Mucosa of gallbladder (tissue), 1 donor: ENCODE measurements around the gene LMTK2. TPM values are rescaled to one million over a fixed set of nuclear protein-coding genes. Genes with fewer than 3 reads are reported as not detected.

ENCODE experiments used
- DNase-seq: peaks from one replicate; pipeline ENCODE4 v3.0.0-alpha.2; 2020; ENCODE audit warnings: low spot score
- total RNA-seq: library from RNA; stranded (reverse); gene quantifications from one replicate; pipeline ENCODE4 v1.2.1, GENCODE V29; 2021
- donor health status: DM: no; HTN: no; CAD: no.

The LMTK2 gene
- total RNA-seq, 1 donor from 2014 or later, result 31.2 TPM

DNA sequence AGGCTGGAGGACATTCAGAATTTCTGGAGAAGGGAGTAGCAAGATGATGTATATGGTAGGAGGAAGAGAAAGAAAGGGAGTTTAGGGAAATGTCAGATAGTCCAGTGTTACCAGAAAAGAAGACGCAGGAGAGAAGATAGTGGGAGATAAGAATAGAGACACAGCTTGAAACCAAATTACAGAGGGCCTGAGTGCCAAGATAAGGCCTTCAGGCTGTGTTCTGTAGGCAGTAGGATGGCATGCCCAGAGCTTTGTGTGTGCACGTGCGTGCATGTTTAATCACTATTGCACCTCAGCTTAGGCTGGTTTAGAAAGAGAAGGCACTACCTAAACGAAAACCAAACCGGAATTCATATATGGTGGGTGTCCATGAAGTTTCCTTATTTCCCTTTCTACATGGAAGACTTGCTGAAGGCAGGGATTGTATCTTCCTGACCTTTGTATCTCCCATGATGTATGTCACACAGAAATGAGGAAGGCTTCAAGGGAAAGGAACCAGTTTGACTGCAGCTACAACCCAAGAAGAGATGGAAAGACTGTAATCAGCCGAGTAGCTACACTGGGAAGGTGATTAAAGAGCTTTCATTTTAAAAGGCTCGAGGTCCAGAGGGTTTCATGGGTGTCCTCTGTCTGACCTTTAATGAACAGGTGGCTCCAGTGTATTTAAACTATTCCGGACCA lies 68.7 kb downstream of the LMTK2 start:
- DNase-seq, result no peak

DNA sequence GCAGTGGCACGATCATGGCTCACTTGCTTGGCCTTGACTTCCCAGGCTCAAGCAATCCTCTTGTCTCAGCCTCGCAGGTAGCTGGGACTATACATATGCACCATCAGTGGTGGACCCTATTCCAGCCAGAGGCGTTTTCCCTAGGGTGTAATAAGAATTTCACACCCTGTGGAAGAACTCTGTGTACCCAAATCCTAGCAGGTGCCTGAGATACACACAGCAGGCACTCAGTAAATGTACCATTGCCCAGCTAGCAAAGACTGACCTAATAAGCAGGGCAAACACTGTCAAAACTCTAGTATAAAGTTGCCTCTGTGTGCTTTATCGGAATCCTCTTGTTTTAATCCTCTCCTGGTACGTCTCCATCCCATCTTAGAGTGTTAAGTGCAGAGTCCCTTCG lies 70.9 kb downstream of the LMTK2 start:
- DNase-seq, result no peak

DNA sequence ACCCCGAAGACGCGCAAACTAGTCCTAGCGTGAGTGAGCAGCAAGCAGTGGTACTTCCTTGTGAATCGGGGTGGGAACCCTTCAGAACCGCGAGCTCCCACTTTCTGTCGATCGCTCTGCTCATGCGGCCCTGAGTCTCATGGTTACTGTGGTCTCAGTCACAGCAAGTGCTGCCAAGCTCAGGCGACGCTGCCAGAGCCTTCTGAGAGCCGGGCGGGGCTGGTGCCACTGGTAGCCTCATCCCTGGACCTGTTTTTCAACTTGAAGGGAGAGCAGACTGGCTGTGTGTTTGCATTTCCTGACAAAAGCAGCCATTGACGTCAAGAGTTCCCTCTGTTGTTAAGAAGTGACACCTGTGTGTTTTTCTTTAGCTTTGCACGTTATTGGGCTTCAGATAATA lies 71.7 kb downstream of the LMTK2 start:
- DNase-seq, result peak; percentile 19

DNA sequence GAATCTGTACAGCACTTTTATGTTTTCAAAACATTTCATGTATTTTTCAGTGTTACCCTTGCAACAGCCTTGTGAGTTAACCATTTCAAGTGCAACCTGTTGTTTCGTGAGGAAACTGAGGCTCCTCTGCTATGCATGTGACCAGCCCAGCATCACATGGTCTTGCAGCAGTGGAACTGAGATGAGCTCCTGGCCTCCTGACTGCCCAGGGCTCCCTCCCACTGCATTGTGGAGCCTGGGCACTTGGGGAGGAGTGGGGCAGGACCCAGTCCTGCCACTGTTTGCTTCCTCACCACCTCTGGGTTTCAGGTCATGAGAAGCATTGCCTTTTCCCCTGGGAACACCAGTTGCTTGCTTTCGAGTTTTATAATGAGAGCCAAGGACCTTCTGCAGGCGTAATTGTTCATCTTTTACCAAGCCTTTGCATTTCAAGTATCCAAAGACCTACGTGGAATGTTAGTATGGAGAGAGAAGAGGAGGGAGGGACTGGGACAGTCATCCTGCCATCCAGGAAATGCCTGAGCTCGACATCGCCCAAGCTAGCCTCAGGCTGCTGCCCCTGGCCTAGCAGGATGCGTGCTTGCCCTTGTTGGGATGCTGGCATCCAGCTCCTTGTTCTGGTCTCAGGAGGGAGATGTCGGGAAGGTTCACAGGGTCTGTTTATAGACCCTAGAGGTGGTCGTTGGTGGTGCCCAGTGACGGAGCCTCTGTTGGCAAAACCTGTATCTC lies 72.3 kb downstream of the LMTK2 start:
- DNase-seq, result no peak

DNA sequence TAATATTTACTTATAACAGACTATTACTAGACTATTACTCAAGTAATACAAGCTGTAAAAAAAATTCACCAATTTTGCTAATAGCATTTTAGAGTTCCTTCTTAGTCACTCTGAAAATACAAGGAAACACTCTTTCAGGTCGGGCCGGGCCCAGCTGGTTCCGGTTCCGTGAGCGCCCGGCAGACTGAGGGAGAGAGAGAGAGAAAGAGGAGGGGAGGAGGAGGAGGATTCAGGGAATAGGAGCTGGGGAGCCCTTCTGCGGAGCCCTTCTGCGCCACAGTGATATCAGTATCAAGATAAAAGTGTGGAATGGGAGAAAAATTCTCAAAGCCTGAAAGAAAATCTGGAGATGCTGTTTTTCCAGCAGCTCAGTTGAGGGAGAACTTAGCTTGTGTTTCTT lies 74.1 kb downstream of the LMTK2 start:
- DNase-seq, result no peak

DNA sequence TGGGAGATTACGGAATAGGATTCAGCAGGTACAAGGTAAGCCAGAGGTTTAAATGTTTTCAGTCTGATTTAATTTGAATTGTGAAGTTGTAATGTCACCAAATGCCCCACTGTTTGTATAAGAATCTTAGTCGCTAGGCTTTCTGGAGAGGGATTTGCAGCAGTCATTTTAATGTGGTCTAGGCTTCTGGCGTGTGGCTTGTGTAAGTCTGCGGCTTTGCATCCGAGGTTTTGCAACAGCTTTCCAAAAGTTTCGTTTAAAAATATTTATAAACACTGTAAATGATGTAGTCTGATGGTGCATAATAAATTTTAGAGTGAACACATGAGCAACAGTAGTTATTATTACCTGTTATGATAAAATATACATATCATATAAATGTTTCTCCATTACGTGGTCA lies 78.4 kb downstream of the LMTK2 start:
- no peak for DNase-seq

DNA sequence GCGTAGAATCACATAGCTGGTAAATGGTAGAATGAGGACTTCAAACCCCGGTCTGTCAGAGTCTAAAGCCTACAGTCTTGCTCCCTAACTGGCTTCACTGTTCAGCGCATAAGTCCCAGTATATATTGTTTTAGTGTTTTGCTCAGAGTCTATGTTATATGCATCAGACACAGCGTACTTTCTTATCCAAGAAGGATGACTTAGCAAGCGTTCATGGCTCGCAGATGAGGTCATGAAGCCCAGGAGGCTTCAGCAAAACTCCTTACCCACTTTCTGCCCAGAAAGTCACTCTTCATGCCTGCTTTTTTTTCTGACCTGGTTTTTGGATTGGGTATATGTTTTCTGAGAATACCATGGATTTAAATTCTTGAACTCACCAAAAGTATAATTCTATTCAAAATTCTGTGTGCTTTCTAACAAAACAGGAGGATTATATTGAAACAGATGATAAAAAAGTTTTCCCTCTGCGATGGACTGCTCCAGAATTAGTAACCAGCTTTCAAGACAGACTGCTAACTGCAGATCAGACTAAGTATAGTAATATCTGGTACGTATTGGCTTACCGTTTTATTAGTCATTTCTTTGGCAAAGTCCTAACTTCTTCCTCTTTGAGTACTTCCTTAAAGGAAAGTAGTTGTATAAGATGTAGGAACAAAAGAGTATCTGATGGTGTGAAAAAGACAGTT lies 79.9 kb downstream of the LMTK2 start:
- no peak for DNase-seq

DNA sequence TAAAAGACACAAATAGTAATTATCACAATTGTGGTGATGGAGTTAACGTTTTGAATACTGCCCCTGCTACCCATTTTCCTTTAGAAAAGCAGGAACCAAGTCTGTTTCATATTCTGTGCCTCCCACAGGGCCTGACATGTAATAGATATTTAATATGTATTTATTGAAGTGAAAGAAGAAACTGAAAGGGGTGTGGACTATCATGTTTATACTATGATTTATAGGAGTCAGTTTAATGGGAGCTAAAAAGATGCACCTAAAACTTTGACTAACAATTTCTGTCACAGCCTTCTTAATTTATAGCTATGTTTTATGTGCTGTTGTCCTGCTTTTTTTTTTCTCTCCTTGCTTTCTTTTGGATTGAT lies 80.5 kb downstream of the LMTK2 start:
- no peak for DNase-seq

DNA sequence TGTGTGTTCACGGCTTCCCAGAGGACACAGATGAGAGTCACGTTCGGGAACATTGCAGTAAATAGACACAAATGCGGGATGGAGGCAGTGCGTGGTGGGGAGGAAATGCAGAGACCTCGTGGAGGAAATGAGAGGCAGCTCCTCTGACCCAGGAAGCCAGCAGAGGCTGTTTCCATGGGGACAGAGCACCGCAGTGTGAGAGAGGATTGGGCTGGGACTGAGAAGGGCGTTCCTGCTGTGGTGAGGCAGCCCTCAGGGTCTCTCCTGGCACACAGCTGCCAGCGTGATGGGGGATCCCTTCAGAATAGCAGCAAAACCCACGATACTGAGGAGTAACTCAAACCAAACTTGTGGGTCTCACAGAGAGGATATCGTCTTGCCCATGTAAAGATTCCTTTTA lies 82.9 kb downstream of the LMTK2 start:
- no peak for DNase-seq

DNA sequence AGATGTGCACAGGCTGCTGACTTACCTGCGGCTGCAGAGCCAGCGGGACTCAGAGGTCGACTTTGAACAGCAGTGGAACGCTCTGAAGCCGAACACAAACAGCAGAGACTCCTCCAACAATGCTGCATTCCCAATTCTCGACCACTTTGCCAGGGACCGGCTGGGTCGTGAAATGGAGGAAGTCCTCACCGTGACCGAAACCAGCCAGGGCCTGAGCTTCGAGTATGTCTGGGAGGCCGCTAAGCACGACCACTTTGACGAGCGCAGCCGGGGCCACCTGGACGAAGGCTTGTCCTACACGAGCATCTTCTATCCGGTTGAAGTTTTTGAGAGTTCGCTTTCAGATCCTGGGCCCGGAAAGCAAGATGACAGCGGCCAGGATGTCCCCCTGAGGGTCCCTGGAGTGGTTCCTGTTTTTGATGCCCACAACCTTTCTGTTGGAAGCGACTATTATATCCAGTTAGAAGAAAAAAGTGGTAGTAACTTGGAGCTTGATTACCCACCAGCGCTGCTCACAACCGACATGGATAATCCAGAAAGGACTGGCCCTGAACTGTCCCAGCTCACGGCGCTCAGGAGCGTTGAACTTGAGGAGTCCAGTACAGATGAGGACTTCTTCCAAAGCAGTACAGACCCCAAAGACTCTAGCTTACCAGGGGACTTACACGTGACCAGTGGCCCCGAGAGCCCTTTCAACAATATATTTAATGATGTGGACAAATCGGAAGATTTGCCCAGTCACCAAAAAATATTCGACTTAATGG lies 85.2 kb downstream of the LMTK2 start:
- DNase-seq, result no peak

DNA sequence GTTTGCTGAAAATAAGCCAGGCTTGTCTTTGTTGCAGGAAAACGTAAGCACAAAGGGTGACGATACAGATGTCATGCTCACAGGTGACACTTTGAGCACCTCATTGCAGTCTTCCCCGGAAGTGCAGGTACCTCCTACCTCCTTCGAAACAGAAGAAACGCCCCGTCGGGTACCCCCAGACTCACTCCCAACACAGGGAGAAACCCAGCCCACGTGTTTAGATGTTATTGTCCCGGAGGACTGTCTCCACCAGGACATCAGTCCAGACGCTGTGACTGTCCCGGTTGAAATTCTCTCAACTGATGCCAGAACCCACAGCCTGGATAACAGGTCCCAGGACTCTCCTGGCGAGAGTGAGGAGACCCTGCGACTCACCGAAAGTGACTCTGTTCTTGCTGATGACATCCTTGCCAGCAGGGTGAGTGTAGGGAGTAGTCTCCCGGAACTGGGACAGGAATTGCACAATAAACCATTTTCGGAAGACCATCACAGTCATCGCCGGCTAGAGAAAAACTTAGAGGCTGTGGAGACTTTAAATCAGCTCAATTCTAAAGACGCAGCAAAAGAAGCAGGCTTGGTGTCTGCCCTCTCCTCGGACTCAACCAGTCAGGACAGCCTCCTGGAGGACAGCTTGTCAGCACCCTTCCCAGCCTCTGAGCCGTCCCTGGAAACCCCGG lies 86.3 kb downstream of the LMTK2 start:
- no peak for DNase-seq

DNA sequence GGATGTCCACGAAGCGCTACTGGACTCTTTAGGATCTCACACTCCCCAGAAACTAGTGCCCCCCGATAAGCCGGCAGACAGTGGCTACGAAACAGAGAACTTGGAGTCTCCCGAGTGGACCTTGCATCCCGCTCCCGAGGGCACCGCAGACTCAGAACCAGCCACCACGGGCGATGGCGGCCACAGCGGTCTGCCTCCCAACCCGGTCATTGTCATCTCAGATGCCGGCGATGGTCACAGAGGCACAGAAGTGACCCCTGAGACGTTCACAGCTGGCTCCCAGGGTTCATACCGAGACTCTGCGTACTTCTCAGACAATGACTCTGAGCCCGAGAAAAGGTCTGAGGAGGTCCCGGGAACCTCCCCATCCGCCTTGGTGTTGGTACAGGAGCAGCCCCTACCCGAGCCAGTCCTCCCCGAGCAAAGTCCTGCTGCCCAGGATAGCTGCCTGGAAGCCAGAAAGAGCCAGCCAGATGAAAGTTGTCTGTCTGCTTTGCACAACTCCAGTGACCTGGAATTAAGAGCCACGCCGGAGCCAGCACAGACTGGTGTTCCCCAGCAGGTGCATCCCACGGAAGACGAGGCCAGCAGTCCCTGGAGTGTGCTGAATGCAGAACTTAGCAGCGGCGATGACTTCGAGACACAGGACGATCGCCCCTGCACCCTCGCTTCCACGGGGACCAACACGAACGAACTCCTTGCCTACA lies 87.0 kb downstream of the LMTK2 start:
- DNase-seq, result no peak

DNA sequence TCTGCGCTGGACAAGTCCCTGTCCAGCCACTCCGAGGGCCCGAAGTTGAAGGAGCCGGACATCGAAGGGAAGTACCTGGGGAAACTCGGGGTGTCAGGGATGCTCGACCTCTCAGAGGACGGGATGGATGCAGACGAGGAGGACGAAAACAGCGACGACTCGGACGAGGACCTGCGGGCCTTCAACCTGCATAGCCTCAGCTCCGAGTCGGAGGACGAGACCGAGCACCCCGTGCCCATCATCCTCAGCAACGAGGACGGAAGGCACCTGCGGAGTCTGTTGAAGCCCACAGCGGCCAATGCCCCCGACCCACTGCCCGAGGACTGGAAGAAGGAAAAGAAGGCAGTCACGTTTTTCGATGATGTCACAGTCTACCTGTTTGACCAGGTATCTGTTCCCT lies 87.5 kb downstream of the LMTK2 start:
- DNase-seq, result no peak

DNA sequence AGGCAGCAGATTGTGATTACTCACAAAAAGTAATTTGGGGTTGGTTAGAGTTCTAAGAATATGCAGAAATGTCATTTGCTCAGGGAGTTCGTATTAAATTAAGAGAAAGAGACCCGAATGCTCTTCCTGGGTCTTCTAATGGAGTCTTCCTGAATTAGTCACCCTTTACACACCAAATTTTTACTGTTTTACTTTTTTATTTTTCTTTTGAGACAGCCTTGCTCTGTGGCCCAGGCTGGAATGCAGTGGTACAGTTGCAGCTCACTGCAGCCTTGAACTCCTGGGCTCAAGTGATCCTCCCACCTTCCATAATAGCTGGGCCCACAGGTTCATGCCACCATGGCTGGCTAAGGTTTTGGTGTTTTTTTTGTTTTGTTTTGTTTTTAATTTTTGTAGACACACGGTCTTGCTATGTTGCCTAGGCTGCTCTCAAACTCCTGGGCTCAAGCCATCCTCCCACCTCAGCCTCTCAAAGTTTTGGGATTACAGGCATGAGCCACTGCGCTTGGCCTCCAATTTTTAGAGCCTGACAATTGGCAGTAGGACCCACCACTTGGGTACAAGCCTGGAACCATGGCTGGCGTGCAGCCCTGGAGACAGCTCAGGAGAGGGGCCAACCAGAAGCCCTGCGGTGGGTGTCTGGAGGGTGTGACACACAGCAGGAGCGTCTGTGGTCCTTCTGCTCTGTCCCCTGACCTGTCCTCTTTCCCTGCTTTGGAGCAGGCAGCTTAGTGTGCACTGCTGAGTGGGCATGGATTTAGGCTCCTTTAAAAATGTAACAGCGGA lies 88.2 kb downstream of the LMTK2 start:
- no peak for DNase-seq

DNA sequence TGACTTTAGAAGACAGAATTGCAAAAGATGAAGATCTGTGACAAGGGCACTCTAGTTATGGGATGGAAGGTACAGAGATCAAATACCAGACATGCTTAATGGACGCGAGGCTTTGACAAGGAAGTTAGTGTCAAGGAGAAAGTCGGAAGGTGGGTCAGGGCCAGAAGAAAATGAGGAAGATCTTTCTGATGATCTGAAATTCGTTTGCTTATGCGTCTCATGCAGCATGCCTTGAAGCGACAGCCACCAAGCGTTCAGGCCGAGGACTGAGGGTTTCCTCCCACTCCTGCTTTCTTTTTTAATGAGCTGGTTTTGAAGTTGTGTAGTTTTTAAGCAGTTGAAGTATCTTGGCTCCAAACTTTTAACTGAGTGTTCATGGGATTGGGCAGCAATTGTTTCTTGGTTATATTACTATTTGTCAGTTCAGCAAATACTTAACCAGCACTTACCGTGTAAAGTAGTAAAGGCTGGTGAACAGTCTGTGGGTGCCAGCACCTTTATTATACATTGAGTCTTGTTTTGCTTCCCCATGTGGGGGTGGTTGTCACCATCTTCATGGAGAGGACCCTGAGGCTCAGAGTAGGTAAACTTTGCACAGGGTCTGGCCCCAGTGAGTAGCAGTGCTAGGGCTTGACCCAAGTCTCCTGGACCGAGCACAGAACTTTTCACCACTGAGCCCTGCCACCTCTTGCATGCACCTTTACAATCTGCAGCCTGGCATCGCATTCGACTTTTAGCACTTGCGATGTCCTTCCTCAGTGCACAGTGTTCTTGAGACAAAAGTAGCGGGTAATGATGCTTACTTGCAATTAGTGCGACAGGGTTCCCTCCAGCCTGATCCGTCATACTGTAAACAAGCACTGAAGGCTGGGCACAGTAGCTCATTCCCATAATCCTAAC lies 90.3 kb downstream of the LMTK2 start:
- no peak for DNase-seq

DNA sequence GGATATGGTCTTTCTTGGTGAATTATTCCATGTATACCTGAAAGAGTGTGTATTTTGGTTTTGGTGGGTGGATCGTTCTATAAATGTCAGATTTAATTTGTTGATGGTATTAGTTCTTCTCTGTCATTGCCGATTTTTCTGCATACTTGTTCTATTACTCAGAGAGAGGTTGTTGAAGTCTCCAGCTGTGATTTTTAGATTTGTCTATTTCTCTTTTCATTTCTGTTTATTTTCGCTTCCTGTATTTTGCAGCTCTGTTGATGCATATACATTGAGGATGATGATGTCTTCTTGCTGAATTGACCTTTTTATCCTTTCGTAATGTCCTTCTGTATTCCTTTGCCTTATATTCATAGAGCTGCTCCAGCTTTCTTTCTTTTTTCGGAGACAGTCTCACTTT lies 92.5 kb downstream of the LMTK2 start:
- DNase-seq, result no peak

DNA sequence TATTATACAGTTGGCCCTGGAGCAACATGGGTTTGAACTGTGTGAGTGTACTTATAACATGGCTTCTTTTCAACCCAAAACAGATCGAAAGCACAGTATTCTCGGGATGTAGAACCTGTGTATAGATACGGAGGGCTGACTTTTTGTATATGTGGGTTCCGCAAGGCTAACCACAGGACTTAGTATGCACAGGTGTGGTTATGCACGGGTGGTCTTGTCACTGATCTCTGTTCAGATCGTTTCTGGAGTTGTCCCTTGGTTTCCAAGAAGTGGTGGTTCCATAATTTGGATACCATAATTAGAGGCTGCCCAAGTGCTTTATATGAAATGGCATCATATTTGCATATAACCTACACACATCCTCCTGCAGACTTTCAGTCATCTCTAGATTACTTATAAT lies 93.7 kb downstream of the LMTK2 start:
- no peak for DNase-seq

DNA sequence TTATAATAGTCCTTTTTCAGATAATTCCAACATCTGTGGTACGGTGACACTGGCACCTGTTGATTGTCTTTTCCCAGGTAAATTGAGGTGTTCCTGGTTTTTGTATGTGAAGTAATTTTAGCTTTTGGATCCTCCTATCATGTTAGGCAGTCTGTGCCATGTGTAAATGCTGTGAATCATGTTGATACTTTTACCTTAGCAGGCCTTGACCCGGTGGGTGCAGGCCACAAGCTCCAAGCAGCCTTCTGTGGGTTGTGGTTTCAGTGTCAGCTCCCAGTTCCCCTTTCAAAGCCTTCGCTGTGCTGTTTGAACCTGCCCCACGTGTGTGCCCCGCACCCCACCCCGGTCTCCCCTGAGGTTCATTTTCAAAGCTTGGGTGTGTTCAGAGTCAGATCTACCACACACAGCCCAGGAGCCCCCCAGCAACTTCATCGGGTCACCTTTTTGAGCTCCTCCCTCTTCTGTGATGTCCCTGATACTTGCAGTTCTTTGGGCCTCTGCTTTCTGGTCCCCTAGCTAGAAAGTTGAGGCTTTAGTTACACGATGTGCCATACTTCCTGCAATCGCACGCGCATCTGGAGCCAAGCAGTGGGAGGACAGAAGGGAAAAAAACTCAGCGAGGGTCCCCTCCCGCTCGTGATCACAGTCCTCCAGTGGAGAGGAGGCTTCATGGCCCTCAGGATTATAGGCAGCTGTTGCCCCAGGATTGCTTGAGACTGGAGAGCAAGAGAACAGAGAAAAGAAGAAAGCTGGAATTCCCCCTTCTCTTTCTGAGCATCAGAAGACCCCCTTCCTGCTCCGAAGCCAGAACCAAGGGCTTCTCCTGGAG lies 95.9 kb downstream of the LMTK2 start:
- no peak for DNase-seq
